ENCODE data around the gene ENSA.

DNA sequence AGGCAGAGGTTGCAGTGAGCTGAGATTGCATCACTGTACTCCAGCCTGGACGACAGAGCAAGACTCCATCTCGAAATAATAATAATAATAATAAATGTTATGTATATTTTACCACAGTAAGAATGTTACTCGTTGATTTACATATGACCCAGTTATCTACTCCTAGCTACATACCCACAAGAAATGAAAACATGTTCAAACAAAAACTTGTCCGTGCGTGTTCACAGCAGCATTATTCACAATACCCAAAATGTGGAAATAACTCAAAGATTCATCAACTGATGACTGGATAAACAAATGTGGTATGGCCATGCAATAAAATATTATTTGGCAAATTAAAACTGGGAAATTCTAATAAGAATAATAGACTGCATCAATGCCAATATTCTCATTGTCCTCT is 31.7 kb upstream of the ENSA start:
- no peak for TF ChIP-seq CTCF (conservative IDR thresholded peaks at IDR 0.05; ENCODE audit: low read depth, low read length)
- no peak for TF ChIP-seq EZH2phosphoT487 (IDR thresholded peaks at IDR 0.05; ENCODE audit: borderline replicate concordance, low read length)
